A673 (cell line): ENCODE results near the gene ATP5ME. TPM values are rescaled to one million over a fixed set of nuclear protein-coding genes. Genes with fewer than 3 reads are reported as not detected.

ENCODE experiments used
- BruUV-seq: library from RNA; stranded (reverse); fragments of 400-500 nt; replicated peaks from 2 replicates; lab custom pipeline; 2021; lab: Mats Ljungman, UMichigan
- CTCF ChIA-PET: fragments of 300-600 bp; sonication (Branson Sonifier 250); formaldehyde crosslinking; loops from one replicate; lab custom pipeline; 2022; ENCODE audit warnings: antibody characterized with exemption; lab: Charles Lee
- POLR2A ChIA-PET: fragments of 300-600 bp; sonication (Branson Sonifier 250); formaldehyde crosslinking; loops from one replicate; lab custom pipeline; 2022; ENCODE audit warnings: antibody characterized with exemption; ENCODE audit not compliant: low non-redundant PET; lab: Charles Lee
- DNase-seq: peaks from one replicate; pipeline ENCODE4 v3.0.0-alpha.2; 2015; ENCODE audit warnings: low spot score
- H3K27ac ChIP-seq: fragments of 200-600 bp; sonication (generic); 2 replicates; pipeline ENCODE4 v1.5.1; 2016; ENCODE audit warnings: mixed run types, low read depth, mild to moderate bottlenecking, mixed read lengths, antibody characterized with exemption, low read length; ENCODE audit not compliant: poor library complexity, severe bottlenecking
- H3K27me3 ChIP-seq: fragments of 200-600 bp; sonication (generic); replicated peaks from 2 replicates; pipeline ENCODE4 v1.6.1; 2017; ENCODE audit warnings: mixed run types, low read depth, mild to moderate bottlenecking, mixed read lengths, antibody characterized with exemption, low read length; ENCODE audit not compliant: insufficient read depth, poor library complexity
- H3K36me3 ChIP-seq: fragments of 200-600 bp; sonication (generic); 2 replicates; pipeline ENCODE4 v1.6.1; 2016; ENCODE audit warnings: mixed run types, mild to moderate bottlenecking, mixed read lengths, antibody characterized with exemption, low read length; ENCODE audit not compliant: insufficient read depth, poor library complexity, severe bottlenecking
- H3K4me1 ChIP-seq: fragments of 200-600 bp; sonication (generic); 2 replicates; pipeline ENCODE4 v1.6.1; 2017; ENCODE audit warnings: mixed run types, mild to moderate bottlenecking, mixed read lengths, antibody characterized with exemption, low read length; ENCODE audit not compliant: insufficient read depth, poor library complexity, severe bottlenecking
- H3K4me3 ChIP-seq: fragments of 200-600 bp; sonication (generic); 2 replicates; pipeline ENCODE4 v1.5.1; 2016; ENCODE audit warnings: low read depth, mixed run types, mild to moderate bottlenecking, mixed read lengths, low read length; ENCODE audit not compliant: poor library complexity, severe bottlenecking
- H3K9me3 ChIP-seq: fragments of 200-600 bp; sonication (generic); 2 replicates; pipeline ENCODE4 v1.6.1; 2016; ENCODE audit warnings: mixed run types, low read depth, mild to moderate bottlenecking, mixed read lengths, antibody characterized with exemption, low read length; ENCODE audit not compliant: poor library complexity, severe bottlenecking
- CTCF ChIP-seq: fragments of 300-800, 200-600 bp; sonication (generic); conservative IDR thresholded peaks from 2 replicates; pipeline ENCODE4 v1.5.1; 2017; ENCODE audit warnings: low read depth, mild to moderate bottlenecking, antibody characterized with exemption, low read length, moderate library complexity, mixed read lengths
- EZH2 ChIP-seq: fragments of 200-600 bp; sonication (generic); IDR thresholded peaks from 2 replicates; pipeline ENCODE4 v1.6.1; 2017; ENCODE audit warnings: borderline replicate concordance, low read depth, mild to moderate bottlenecking, mixed read lengths, antibody characterized with exemption, low read length; ENCODE audit not compliant: poor library complexity, severe bottlenecking
- intact Hi-C: fragments of 100-400 bp; cut with micrococcal nuclease; formaldehyde crosslinking; loops from one replicate; pipeline ENCODE4 v1.10.0; 2022; ENCODE audit not compliant: unreplicated experiment
- total RNA-seq: library from RNA; stranded (reverse); gene quantifications from 2 replicates; pipeline ENCODE4 v1.2.3, GENCODE V29; 2021

The ATP5ME gene
- total RNA-seq, 1 experiment from 2014 or later = 383 TPM

- no peak overlapping the region for H3K4me3 ChIP-seq
- BruUV-seq = no TSS peak
- no peak for TF ChIP-seq CTCF
- TF ChIP-seq EZH2 = no peak
- no peaks in the 10 kb centered on the region for H3K36me3 ChIP-seq
- intact Hi-C loops = no loop called here
- H3K27me3 ChIP-seq = no peaks in the 10 kb centered on the region
- peaks cover 4% of the 10 kb centered on the region for H3K4me1 ChIP-seq
- peak overlapping the region; percentile 22 for H3K27ac ChIP-seq
- ChIA-PET CTCF (interaction anchor here (0.6 to 1.0 kb wide), 7 partner anchors 11 to 562 kb away, joined by 3 to 4 read pairs (median 3); no protein-coding TSS in a partner anchor), POLR2A (no interaction called here)
- no peak for DNase-seq
- H3K9me3 ChIP-seq = no peaks in the 10 kb centered on the region
These were observed 9.3 kb upstream of the ATP5ME start for GRCh38 chr4:683247-683897.

GRCh38 chr4:682490-683172 lies 8.6 kb upstream of the ATP5ME start:
- Histone ChIP-seq H3K4me1 (peaks cover 4% of the 10 kb centered on the region), H3K36me3 (no peaks in the 10 kb centered on the region), H3K4me3 (no peak overlapping the region), H3K9me3 (no peaks in the 10 kb centered on the region), H3K27me3 (no peaks in the 10 kb centered on the region), H3K27ac (no peak overlapping the region)
- BruUV-seq = no TSS peak
- ChIA-PET POLR2A (no interaction called here), CTCF (no interaction called here)
- no peak for DNase-seq
- TF ChIP-seq EZH2 = no peak
- no peak for TF ChIP-seq CTCF
- intact Hi-C loops = no loop called here

GRCh38 chr4:681736-682451 lies 7.8 kb upstream of the ATP5ME start:
- H3K27ac ChIP-seq = no peak overlapping the region
- ChIA-PET POLR2A (no interaction called here), CTCF (no interaction called here)
- no peaks in the 10 kb centered on the region for H3K9me3 ChIP-seq
- H3K36me3 ChIP-seq = no peaks in the 10 kb centered on the region
- no peak overlapping the region for H3K4me3 ChIP-seq
- H3K27me3 ChIP-seq = no peaks in the 10 kb centered on the region
- TF ChIP-seq EZH2 (no peak), CTCF (no peak)
- H3K4me1 ChIP-seq = peaks cover 4% of the 10 kb centered on the region
- BruUV-seq = no TSS peak
- intact Hi-C loops = no loop called here
- DNase-seq = no peak
